Measurements from ENCODE around the gene IP6K3.

DNA sequence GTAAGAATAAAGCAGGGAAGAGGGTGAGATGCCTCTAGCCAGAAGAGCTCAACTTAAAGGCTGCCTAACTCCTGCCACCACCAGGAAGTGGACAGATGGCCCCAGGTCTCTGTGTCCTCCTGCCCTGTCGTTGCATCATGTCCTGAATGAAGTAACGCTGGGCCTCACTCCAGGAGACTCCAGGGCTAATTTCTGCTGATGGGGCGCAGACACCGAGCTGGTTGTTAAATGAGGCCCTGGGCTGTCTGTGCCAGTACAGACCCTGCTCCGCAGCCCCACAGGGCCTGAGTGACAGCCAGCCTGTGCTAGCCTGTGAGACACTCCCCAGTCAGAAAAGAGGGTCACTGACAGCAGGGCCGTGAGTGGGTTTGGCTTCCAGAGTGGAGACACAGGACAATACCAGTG lies 6.5 kb downstream of the IP6K3 start:
- TF ChIP-seq, protein P1, sequence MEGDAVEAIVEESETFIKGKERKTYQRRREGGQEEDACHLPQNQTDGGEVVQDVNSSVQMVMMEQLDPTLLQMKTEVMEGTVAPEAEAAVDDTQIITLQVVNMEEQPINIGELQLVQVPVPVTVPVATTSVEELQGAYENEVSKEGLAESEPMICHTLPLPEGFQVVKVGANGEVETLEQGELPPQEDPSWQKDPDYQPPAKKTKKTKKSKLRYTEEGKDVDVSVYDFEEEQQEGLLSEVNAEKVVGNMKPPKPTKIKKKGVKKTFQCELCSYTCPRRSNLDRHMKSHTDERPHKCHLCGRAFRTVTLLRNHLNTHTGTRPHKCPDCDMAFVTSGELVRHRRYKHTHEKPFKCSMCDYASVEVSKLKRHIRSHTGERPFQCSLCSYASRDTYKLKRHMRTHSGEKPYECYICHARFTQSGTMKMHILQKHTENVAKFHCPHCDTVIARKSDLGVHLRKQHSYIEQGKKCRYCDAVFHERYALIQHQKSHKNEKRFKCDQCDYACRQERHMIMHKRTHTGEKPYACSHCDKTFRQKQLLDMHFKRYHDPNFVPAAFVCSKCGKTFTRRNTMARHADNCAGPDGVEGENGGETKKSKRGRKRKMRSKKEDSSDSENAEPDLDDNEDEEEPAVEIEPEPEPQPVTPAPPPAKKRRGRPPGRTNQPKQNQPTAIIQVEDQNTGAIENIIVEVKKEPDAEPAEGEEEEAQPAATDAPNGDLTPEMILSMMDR (IDR thresholded peaks at IDR 0.05; ENCODE audit: insufficient read depth, low read length), result no peak
- TF ChIP-seq POLR2AphosphoS5 (IDR thresholded peaks at IDR 0.05; ENCODE audit: low read depth) (no peak), GABPA (IDR thresholded peaks at IDR 0.05; ENCODE audit: low read depth) (no peak), SPI1 (IDR thresholded peaks at IDR 0.05; ENCODE audit: borderline replicate concordance, low read depth) (no peak)
- TF ChIP-seq, protein P2, sequence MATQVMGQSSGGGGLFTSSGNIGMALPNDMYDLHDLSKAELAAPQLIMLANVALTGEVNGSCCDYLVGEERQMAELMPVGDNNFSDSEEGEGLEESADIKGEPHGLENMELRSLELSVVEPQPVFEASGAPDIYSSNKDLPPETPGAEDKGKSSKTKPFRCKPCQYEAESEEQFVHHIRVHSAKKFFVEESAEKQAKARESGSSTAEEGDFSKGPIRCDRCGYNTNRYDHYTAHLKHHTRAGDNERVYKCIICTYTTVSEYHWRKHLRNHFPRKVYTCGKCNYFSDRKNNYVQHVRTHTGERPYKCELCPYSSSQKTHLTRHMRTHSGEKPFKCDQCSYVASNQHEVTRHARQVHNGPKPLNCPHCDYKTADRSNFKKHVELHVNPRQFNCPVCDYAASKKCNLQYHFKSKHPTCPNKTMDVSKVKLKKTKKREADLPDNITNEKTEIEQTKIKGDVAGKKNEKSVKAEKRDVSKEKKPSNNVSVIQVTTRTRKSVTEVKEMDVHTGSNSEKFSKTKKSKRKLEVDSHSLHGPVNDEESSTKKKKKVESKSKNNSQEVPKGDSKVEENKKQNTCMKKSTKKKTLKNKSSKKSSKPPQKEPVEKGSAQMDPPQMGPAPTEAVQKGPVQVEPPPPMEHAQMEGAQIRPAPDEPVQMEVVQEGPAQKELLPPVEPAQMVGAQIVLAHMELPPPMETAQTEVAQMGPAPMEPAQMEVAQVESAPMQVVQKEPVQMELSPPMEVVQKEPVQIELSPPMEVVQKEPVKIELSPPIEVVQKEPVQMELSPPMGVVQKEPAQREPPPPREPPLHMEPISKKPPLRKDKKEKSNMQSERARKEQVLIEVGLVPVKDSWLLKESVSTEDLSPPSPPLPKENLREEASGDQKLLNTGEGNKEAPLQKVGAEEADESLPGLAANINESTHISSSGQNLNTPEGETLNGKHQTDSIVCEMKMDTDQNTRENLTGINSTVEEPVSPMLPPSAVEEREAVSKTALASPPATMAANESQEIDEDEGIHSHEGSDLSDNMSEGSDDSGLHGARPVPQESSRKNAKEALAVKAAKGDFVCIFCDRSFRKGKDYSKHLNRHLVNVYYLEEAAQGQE (IDR thresholded peaks at IDR 0.05; ENCODE audit: insufficient replicate concordance, low read depth), result no peak

Measured in HL-60 (cell line).